SK-N-SH treated with all-trans-retinoic acid at 6 μM for 48 hours (cell line): ENCODE results near the gene CD83.

Experiments used
- POU6F1 ChIP-seq: fragments of 250-450 bp; sonication (Bioruptor Pico); IDR thresholded peaks from 2 replicates; pipeline ENCODE4 v1.8.0; 2021; ENCODE audit warnings: low read depth, mild to moderate bottlenecking, moderate library complexity, borderline replicate concordance
- TF ChIP-seq, protein P1 (sequence below): fragments of 250-450 bp; sonication (Bioruptor Pico); IDR thresholded peaks from 2 replicates; pipeline ENCODE4 v1.5.0; 2020; ENCODE audit warnings: mild to moderate bottlenecking, moderate library complexity

- TF ChIP-seq POU6F1 (CRISPR knock-in tag) = no peak
- TF ChIP-seq, protein P1, sequence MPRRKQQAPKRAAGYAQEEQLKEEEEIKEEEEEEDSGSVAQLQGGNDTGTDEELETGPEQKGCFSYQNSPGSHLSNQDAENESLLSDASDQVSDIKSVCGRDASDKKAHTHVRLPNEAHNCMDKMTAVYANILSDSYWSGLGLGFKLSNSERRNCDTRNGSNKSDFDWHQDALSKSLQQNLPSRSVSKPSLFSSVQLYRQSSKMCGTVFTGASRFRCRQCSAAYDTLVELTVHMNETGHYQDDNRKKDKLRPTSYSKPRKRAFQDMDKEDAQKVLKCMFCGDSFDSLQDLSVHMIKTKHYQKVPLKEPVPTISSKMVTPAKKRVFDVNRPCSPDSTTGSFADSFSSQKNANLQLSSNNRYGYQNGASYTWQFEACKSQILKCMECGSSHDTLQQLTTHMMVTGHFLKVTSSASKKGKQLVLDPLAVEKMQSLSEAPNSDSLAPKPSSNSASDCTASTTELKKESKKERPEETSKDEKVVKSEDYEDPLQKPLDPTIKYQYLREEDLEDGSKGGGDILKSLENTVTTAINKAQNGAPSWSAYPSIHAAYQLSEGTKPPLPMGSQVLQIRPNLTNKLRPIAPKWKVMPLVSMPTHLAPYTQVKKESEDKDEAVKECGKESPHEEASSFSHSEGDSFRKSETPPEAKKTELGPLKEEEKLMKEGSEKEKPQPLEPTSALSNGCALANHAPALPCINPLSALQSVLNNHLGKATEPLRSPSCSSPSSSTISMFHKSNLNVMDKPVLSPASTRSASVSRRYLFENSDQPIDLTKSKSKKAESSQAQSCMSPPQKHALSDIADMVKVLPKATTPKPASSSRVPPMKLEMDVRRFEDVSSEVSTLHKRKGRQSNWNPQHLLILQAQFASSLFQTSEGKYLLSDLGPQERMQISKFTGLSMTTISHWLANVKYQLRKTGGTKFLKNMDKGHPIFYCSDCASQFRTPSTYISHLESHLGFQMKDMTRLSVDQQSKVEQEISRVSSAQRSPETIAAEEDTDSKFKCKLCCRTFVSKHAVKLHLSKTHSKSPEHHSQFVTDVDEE = no peak
Observed at GRCh38 chr6:14082771-14083170, 34.8 kb upstream of the CD83 start.
